LoVo (cell line): Measurements from ENCODE around the gene ARHGAP32.
"Not testable (repeated sequence)": the region's sequence is repeated elsewhere in the genome, so short reads cannot be mapped to it uniquely, and the experiment has no call there.

Experiments
- DNase-seq: peaks from one replicate; pipeline ENCODE4 v3.0.0-alpha.2; 2016; ENCODE audit warnings: low spot score

Gene ARHGAP32

GRCh38 chr11:129202646-129203045, 10.5 kb upstream of the ARHGAP32 start:
- DNase-seq = no peak

GRCh38 chr11:129195682-129196081, 3.6 kb upstream of the ARHGAP32 start:
- no peak for DNase-seq

- DNase-seq = peak; percentile 30
Measured at GRCh38 chr11:129191649-129192048, 476 bp downstream of the ARHGAP32 start.

- peak; percentile 56 for DNase-seq
Measured at GRCh38 chr11:129190087-129190486, 2.0 kb downstream of the ARHGAP32 start.

- DNase-seq = peak; percentile 50
Measured at GRCh38 chr11:129189646-129190045, 2.5 kb downstream of the ARHGAP32 start.

GRCh38 chr11:129185082-129185481, 7.0 kb downstream of the ARHGAP32 start:
- not testable (repeated sequence) for DNase-seq

- DNase-seq = no peak
Measured at GRCh38 chr11:129184581-129184980, 7.5 kb downstream of the ARHGAP32 start.

GRCh38 chr11:129167315-129167714, 24.8 kb downstream of the ARHGAP32 start:
- no peak for DNase-seq

- no peak for DNase-seq
Measured at GRCh38 chr11:129163714-129164164, 28.4 kb downstream of the ARHGAP32 start.

- DNase-seq = not testable (repeated sequence)
Measured at GRCh38 chr11:129157080-129157479, 35.0 kb downstream of the ARHGAP32 start.

GRCh38 chr11:129155745-129156144, 36.4 kb downstream of the ARHGAP32 start:
- DNase-seq = no peak

GRCh38 chr11:129148487-129148886, 43.6 kb downstream of the ARHGAP32 start:
- peak; percentile 35 for DNase-seq

- DNase-seq = no peak
Measured at GRCh38 chr11:129146191-129146590, 45.9 kb downstream of the ARHGAP32 start.

- DNase-seq = no peak
Measured at GRCh38 chr11:129145276-129145675, 46.8 kb downstream of the ARHGAP32 start.

GRCh38 chr11:129144256-129144655, 47.9 kb downstream of the ARHGAP32 start:
- no peak for DNase-seq

GRCh38 chr11:129143335-129143734, 48.8 kb downstream of the ARHGAP32 start:
- peak; percentile 93 for DNase-seq

GRCh38 chr11:129141748-129142523, 50.2 kb downstream of the ARHGAP32 start:
- DNase-seq = peak; percentile 20

GRCh38 chr11:129131316-129131715, 60.8 kb downstream of the ARHGAP32 start:
- DNase-seq = no peak

- DNase-seq = not testable (repeated sequence)
Measured at GRCh38 chr11:129128881-129129620, 63.1 kb downstream of the ARHGAP32 start.

- no peak for DNase-seq
Measured at GRCh38 chr11:129119036-129119435, 73.1 kb downstream of the ARHGAP32 start.

GRCh38 chr11:129117595-129118350, 74.4 kb downstream of the ARHGAP32 start:
- peak; percentile 73 for DNase-seq
